HepG2 (cell line): ENCODE results near the gene TCF12. TPM values are rescaled to one million over a fixed set of nuclear protein-coding genes. Genes with fewer than 3 reads are reported as not detected.

ENCODE experiments used
- ATAC-seq: fragments of 200-7000 bp; cut with Tn5 transposase; 3 replicates; pipeline ENCODE4 v1.9.1; 2020; ENCODE audit warnings: mild to moderate bottlenecking, moderate library complexity
- BruUV-seq: library from RNA; stranded (reverse); fragments of 400-500 nt; replicated peaks from 2 replicates; lab custom pipeline; 2021; lab: Mats Ljungman, UMichigan
- CTCF ChIA-PET: fragments of 300-600 bp; formaldehyde crosslinking; extraction: SDS; loops from one replicate; lab custom pipeline; 2021; ENCODE audit warnings: low total read pairs, inconsistent platforms, low intra/inter-chr PET ratio; lab: Yijun Ruan, JAX
- POLR2A ChIA-PET: fragments of 350-600 bp; sonication (Branson Sonifier 250); formaldehyde crosslinking; loops from one replicate; lab custom pipeline; 2020; ENCODE audit warnings: antibody characterized with exemption, inconsistent platforms; lab: Yijun Ruan, JAX
- DNase-seq: peaks from one replicate; pipeline ENCODE4 v3.0.0-alpha.2; 2015; ENCODE audit warnings: low spot score
- FAIRE-seq: peaks from 3 replicates; lab custom pipeline; 2011; peaks lifted over from hg19 to GRCh38; lab: Jason Lieb, UNC
- H2AFZ ChIP-seq: one replicate; pipeline ENCODE4 v1.6.1; 2011; ENCODE audit warnings: low read length, inconsistent platforms
- H3K27ac ChIP-seq: fragments of 300-600 bp; 3 replicates; pipeline ENCODE4 v1.8.0; 2011; ENCODE audit warnings: mixed run types, mild to moderate bottlenecking, mixed read lengths, low read length, inconsistent platforms; ENCODE audit not compliant: insufficient read depth; ENCODE audit errors: extremely low read length
- H3K27me3 ChIP-seq, 2 experiments: fragments of 200-600 bp in 1 of 2; 2 replicates in 1 of 2; 3 replicates in 1 of 2; pipeline versions ENCODE4 v1.6.0 to v1.8.0; 2011; ENCODE audit warnings: low read length in 2 of 2, mild to moderate bottlenecking in 2 of 2, moderate library complexity in 2 of 2, inconsistent platforms in 1 of 2; ENCODE audit not compliant: insufficient read depth in 2 of 2, control insufficient read depth in 1 of 2
- H3K36me3 ChIP-seq, 2 experiments: fragments of 200-600 bp in 1 of 2; replicated peaks in 1 of 2; 2 replicates in 1 of 2; 3 replicates in 1 of 2; pipeline versions ENCODE4 v1.5.1 to v1.8.0; 2011; ENCODE audit warnings: low read length in 2 of 2, inconsistent platforms in 1 of 2; ENCODE audit not compliant: insufficient read depth in 2 of 2, control insufficient read depth in 1 of 2
- H3K4me1 ChIP-seq: 2 replicates; pipeline ENCODE4 v1.5.1; 2012; ENCODE audit warnings: low read length, inconsistent platforms; ENCODE audit not compliant: insufficient read depth
- H3K4me2 ChIP-seq: 2 replicates; pipeline ENCODE4 v1.6.0; 2011; ENCODE audit warnings: low read depth, low read length, inconsistent platforms
- H3K4me3 ChIP-seq, 3 experiments: fragments of 200-600 bp in 1 of 3; sonication (generic), shearing (Covaris generic) in 1 of 3; replicated peaks in 1 of 3; 2 replicates each; pipeline ENCODE4 v1.5.1; 2011 to 2016; ENCODE audit warnings: low read length in 3 of 3, inconsistent platforms in 2 of 3, low read depth in 2 of 3, mild to moderate bottlenecking in 2 of 3, control low read depth in 1 of 3, mixed read lengths in 1 of 3; ENCODE audit not compliant: insufficient read depth in 1 of 3
- H3K79me2 ChIP-seq: one replicate; pipeline ENCODE4 v1.6.1; 2011; ENCODE audit warnings: low read length, inconsistent platforms; ENCODE audit not compliant: insufficient read depth
- H3K9ac ChIP-seq: 2 replicates; pipeline ENCODE4 v1.6.0; 2011; ENCODE audit warnings: mild to moderate bottlenecking, low read depth, low read length, inconsistent platforms; ENCODE audit not compliant: insufficient read depth
- H3K9me3 ChIP-seq: 2 replicates; pipeline ENCODE4 v1.5.1; 2012; ENCODE audit warnings: mild to moderate bottlenecking, low read length
- H4K20me1 ChIP-seq: 2 replicates; pipeline ENCODE4 v1.6.0; 2011; ENCODE audit warnings: inconsistent platforms, mild to moderate bottlenecking, low read length, moderate library complexity; ENCODE audit not compliant: insufficient read depth
- AHDC1 ChIP-seq: sonication (generic); formaldehyde crosslinking; IDR thresholded peaks from 2 replicates; pipeline ENCODE4 v1.5.1; 2020; ENCODE audit warnings: mild to moderate bottlenecking, missing genetic modification reagents, borderline replicate concordance
- DNMT3B ChIP-seq: conservative IDR thresholded peaks from 2 replicates; pipeline ENCODE4 v1.6.1; 2016; ENCODE audit warnings: missing biosample characterization, control low read depth
- GTF2F1 ChIP-seq: fragments of 150-350 bp; IDR thresholded peaks from 2 replicates; pipeline ENCODE4 v1.6.1; 2014; ENCODE audit warnings: low read length
- RBAK ChIP-seq: sonication (generic); formaldehyde crosslinking; IDR thresholded peaks from 2 replicates; pipeline ENCODE4 v1.5.1; 2020; ENCODE audit warnings: mild to moderate bottlenecking, missing genetic modification reagents
- STAG1 ChIP-seq: sonication (generic); formaldehyde crosslinking; IDR thresholded peaks from 2 replicates; pipeline ENCODE4 v1.4.0; 2020; ENCODE audit warnings: missing genetic modification reagents
- TBX3 ChIP-seq: fragments of 450-650 bp; IDR thresholded peaks from 2 replicates; pipeline ENCODE4 v1.6.1; 2017; ENCODE audit warnings: antibody characterized with exemption, mild to moderate bottlenecking, inconsistent platforms, borderline replicate concordance
- ZBTB37 ChIP-seq: sonication (generic); formaldehyde crosslinking; IDR thresholded peaks from 2 replicates; pipeline ENCODE4 v1.4.0; 2020; ENCODE audit warnings: mild to moderate bottlenecking, missing genetic modification reagents
- ZFAT ChIP-seq: sonication (generic); formaldehyde crosslinking; conservative IDR thresholded peaks from 2 replicates; pipeline ENCODE4 v1.8.1; 2023; ENCODE audit warnings: missing genetic modification reagents, inconsistent platforms
- ZSCAN25 ChIP-seq: sonication (generic); formaldehyde crosslinking; IDR thresholded peaks from 2 replicates; pipeline ENCODE4 v1.8.0; 2022; ENCODE audit warnings: mild to moderate bottlenecking, missing genetic modification reagents
- WGBS: methylation state at CpG from one replicate; pipeline ENCODE4 v1.1.6; 2017; ENCODE audit warnings: low lambda C conversion rate; 5-methylcytosine and 5-hydroxymethylcytosine counted together
- in situ Hi-C: cut with HindIII; loops from 2 replicates; pipeline ENCODE4 v1.10.0; 2017; ENCODE audit warnings: low pct_unique_long_range_greater_than_20kb; ENCODE audit not compliant: extremely low pct_ligation_motif_present
- intact Hi-C: fragments of 100-400 bp; cut with micrococcal nuclease; formaldehyde crosslinking; loops from one replicate; pipeline ENCODE4 v1.10.0; 2022; ENCODE audit not compliant: unreplicated experiment
- polyA plus RNA-seq, 8 experiments: library from polyadenylated mRNA; depleted of rRNA in 3 of 8; stranded (reverse) in 7 of 8; unstranded in 1 of 8; fragments of >200 nt; fragmentation: Illumina TruSeq in 4 of 8; extraction: Trizol in 4 of 8; gene quantifications; 2 replicates each; pipeline versions ENCODE4 v1.2.1 to v1.2.3, GENCODE V29; 2011 to 2016; ENCODE audit warnings: low read depth in 4 of 8, missing spikeins in 1 of 8, mixed read lengths in 1 of 8; ENCODE audit not compliant: insufficient read depth in 1 of 8
- total RNA-seq, 5 experiments: library from RNA; depleted of rRNA; stranded (reverse); fragments of >200 nt; fragmentation: Illumina TruSeq; extraction: Trizol; gene quantifications; 2 replicates each; pipeline ENCODE4 v1.2.3, GENCODE V29; 2016; ENCODE audit warnings: low read depth in 1 of 5
- TF ChIP-seq, protein P1 (sequence below): sonication (generic); formaldehyde crosslinking; IDR thresholded peaks from 2 replicates; pipeline ENCODE4 v1.4.0; 2020; ENCODE audit warnings: missing genetic modification reagents
- TF ChIP-seq, protein P2 (sequence below): sonication (generic); formaldehyde crosslinking; IDR thresholded peaks from 2 replicates; pipeline ENCODE4 v1.5.0; 2020; ENCODE audit warnings: mild to moderate bottlenecking, missing genetic modification reagents, moderate library complexity

TCF12 gene
- total and polyA plus RNA-seq, 2 of the 13 experiments (the other 11 are each of a cell fraction or from before 2014, with no cell fraction given) = 48.6 to 51.1 TPM

DNA sequence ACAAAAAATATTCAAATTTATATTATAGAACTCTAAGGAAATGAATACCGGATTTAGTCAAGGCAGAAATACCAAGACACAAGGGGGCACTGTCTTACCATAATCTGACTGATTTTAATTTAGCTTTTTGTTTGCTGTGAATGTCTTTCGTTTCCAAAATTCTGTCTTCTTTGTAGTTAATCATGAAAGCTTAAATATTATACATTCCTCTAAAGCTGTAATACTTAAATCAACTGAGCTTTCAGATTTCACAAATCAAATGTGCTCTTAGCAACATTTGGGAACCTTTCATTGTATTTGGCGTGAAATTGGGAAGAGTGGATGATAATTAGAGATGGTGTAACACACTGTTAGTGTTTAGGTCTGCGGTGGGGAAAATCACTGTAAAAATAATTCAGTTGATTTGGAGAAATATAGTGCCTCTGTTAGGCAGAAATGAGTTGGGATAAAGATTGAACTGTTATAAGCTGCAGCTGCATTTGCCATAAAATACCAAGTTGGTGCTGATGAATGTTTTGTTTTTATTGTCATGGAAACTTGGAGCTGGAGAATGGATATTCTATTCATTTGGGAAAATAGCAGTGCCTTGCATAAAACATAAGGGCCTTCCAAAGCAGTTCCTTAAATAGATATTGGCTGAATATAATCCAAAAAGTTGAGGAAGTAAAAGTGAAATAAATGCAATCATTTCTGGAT lies 228.2 kb downstream of the TCF12 start:
- WGBS = 95% methylated on average over 4 of the region's 4 CpGs
- no peaks in the 10 kb centered on the region for H3K4me1 ChIP-seq
- H3K79me2 ChIP-seq = no peaks in the 10 kb centered on the region
- ATAC-seq (no peak), FAIRE-seq (no peak), DNase-seq (peak; percentile 9)
- ChIA-PET POLR2A (no interaction called here), CTCF (interaction anchor here (1.4 to 1.7 kb wide), 2 partner anchors 161 to 191 kb away, joined by 3 to 4 read pairs; no protein-coding TSS in a partner anchor)
- intact Hi-C loops = loop anchor here (2.0 to 10.0 kb wide), 2 partner anchors 160 to 188 kb away; no protein-coding TSS in a partner anchor
- H3K27ac ChIP-seq = no peak overlapping the region
- peaks cover 2% of the 10 kb centered on the region; the same call in 1 of the 2 replicates for H3K9me3 ChIP-seq
- no TSS peak for BruUV-seq
- no peak overlapping the region for H3K9ac ChIP-seq
- H3K4me2 ChIP-seq = no peak overlapping the region
- no peak overlapping the region for H3K4me3 ChIP-seq
- no peaks in the 10 kb centered on the region for H4K20me1 ChIP-seq
- H3K27me3 ChIP-seq = no peaks in the 10 kb centered on the region
- no peak overlapping the region for H2AFZ ChIP-seq
- in situ Hi-C loops = loop anchor here (5.0 kb wide), 1 partner anchor 161 kb away; no protein-coding TSS in a partner anchor
- no peaks in the 10 kb centered on the region; a peak in 3 of 5 replicates for H3K36me3 ChIP-seq
- no peak for TF ChIP-seq ZBTB37 (CRISPR knock-in tag)
- no peak for TF ChIP-seq AHDC1
- TF ChIP-seq ZSCAN25 (CRISPR knock-in tag) = no peak
- TF ChIP-seq GTF2F1 = no peak
- TF ChIP-seq DNMT3B (CRISPR knock-in tag) = no peak
- TF ChIP-seq STAG1 (CRISPR knock-in tag) = peak; percentile 56
- TF ChIP-seq, protein P1, sequence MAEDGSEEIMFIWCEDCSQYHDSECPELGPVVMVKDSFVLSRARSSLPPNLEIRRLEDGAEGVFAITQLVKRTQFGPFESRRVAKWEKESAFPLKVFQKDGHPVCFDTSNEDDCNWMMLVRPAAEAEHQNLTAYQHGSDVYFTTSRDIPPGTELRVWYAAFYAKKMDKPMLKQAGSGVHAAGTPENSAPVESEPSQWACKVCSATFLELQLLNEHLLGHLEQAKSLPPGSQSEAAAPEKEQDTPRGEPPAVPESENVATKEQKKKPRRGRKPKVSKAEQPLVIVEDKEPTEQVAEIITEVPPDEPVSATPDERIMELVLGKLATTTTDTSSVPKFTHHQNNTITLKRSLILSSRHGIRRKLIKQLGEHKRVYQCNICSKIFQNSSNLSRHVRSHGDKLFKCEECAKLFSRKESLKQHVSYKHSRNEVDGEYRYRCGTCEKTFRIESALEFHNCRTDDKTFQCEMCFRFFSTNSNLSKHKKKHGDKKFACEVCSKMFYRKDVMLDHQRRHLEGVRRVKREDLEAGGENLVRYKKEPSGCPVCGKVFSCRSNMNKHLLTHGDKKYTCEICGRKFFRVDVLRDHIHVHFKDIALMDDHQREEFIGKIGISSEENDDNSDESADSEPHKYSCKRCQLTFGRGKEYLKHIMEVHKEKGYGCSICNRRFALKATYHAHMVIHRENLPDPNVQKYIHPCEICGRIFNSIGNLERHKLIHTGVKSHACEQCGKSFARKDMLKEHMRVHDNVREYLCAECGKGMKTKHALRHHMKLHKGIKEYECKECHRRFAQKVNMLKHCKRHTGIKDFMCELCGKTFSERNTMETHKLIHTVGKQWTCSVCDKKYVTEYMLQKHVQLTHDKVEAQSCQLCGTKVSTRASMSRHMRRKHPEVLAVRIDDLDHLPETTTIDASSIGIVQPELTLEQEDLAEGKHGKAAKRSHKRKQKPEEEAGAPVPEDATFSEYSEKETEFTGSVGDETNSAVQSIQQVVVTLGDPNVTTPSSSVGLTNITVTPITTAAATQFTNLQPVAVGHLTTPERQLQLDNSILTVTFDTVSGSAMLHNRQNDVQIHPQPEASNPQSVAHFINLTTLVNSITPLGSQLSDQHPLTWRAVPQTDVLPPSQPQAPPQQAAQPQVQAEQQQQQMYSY = no peak
- TF ChIP-seq TBX3 = no peak
- no peak for TF ChIP-seq ZFAT (CRISPR knock-in tag)
- TF ChIP-seq RBAK = no peak
- TF ChIP-seq, protein P2, sequence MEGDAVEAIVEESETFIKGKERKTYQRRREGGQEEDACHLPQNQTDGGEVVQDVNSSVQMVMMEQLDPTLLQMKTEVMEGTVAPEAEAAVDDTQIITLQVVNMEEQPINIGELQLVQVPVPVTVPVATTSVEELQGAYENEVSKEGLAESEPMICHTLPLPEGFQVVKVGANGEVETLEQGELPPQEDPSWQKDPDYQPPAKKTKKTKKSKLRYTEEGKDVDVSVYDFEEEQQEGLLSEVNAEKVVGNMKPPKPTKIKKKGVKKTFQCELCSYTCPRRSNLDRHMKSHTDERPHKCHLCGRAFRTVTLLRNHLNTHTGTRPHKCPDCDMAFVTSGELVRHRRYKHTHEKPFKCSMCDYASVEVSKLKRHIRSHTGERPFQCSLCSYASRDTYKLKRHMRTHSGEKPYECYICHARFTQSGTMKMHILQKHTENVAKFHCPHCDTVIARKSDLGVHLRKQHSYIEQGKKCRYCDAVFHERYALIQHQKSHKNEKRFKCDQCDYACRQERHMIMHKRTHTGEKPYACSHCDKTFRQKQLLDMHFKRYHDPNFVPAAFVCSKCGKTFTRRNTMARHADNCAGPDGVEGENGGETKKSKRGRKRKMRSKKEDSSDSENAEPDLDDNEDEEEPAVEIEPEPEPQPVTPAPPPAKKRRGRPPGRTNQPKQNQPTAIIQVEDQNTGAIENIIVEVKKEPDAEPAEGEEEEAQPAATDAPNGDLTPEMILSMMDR (CRISPR knock-in tag) = peak; percentile 44
